ENCODE measurements around the gene SRGAP1. TPM values are rescaled to one million over a fixed set of nuclear protein-coding genes. Genes with fewer than 3 reads are reported as not detected.

SRGAP1 gene
- total and polyA plus RNA-seq, 2 of the 4 experiments (the other 2 are of a cell fraction), result 10.0 to 10.2 TPM

- TF ChIP-seq ELK1 (IDR thresholded peaks at IDR 0.05; ENCODE audit: borderline replicate concordance, low read depth, low read length) (no peak), RCOR1 (IDR thresholded peaks at IDR 0.05; ENCODE audit: insufficient replicate concordance, low read length) (no peak), CEBPB (IDR thresholded peaks at IDR 0.05; ENCODE audit: low read depth, low read length) (no peak), CHD1 (IDR thresholded peaks at IDR 0.05; ENCODE audit: low read depth, low read length) (no peak), MAZ (IDR thresholded peaks at IDR 0.05; ENCODE audit: borderline replicate concordance, low read depth, low read length) (no peak)
Measured at GRCh38 chr12:63904653-63905052, 60.2 kb downstream of the SRGAP1 start (continued).

GRCh38 chr12:63905544-63905943 lies 61.0 kb downstream of the SRGAP1 start:
- Histone ChIP-seq H4K8ac (ENCODE audit: low read depth in 2 of 2, low read length in 2 of 2) (no peak overlapping the region), H3K4ac (ENCODE audit: low read depth, low read length) (no peak overlapping the region), H4K5ac (ENCODE audit: low read depth, low read length) (no peak overlapping the region), H3K14ac (replicated peaks; ENCODE audit: low read depth, low read length) (no peak overlapping the region), H3K18ac (ENCODE audit: low read depth, low read length) (no peak overlapping the region), H2AK9ac (replicated peaks; ENCODE audit: low read depth, low read length, poor library complexity) (no peak overlapping the region), H3K9me3 (ENCODE audit: control insufficient read depth, insufficient read depth, low read length) (no peaks in the 10 kb centered on the region), H2AK5ac (ENCODE audit: low read depth, low read length) (no peak overlapping the region), H3K27me3 (ENCODE audit: control insufficient read depth, insufficient read depth, low read length) (no peaks in the 10 kb centered on the region), H2BK20ac (ENCODE audit: low read depth, low read length) (no peak overlapping the region), H2BK120ac (ENCODE audit: low read depth, low read length) (no peak overlapping the region), H3K9me1 (ENCODE audit: insufficient read depth, low read length) (peaks cover 4% of the 10 kb centered on the region; the same call in 1 of the 2 replicates), H4K91ac (ENCODE audit: insufficient read depth, low read depth, low read length) (no peak overlapping the region), H3K56ac (ENCODE audit: extremely low read depth, insufficient read depth, low read length) (no peak overlapping the region), H2BK5ac (ENCODE audit: low read depth, low read length, poor library complexity, severe bottlenecking) (no peak overlapping the region), H3K23ac (ENCODE audit: low read depth, low read length) (no peak overlapping the region), H3K4me3 (ENCODE audit: insufficient read depth, low read depth, low read length) (no peak overlapping the region), H3K79me1 (ENCODE audit: low read depth in 1 of 2, low read length in 2 of 2) (peaks cover 11 to 61% of the 10 kb centered on the region in 2 experiments), H2BK15ac (ENCODE audit: low read depth, low read length) (no peak overlapping the region), H3K9ac (ENCODE audit: low read depth, low read length) (no peak overlapping the region), H3K27ac (ENCODE audit: insufficient read depth, low read length) (no peak overlapping the region), H3K36me3 (ENCODE audit: control insufficient read depth, insufficient read depth, low read length) (no peaks in the 10 kb centered on the region; the same call in 1 of the 2 replicates), H3K4me1 (ENCODE audit: control insufficient read depth, insufficient read depth, low read length) (peaks cover 4% of the 10 kb centered on the region), H4K20me1 (ENCODE audit: insufficient read depth, low read length) (peaks cover 55% of the 10 kb centered on the region), H2AFZ (replicated peaks; ENCODE audit: low read length, poor library complexity) (no peak overlapping the region), H3K4me2 (ENCODE audit: low read depth, low read length) (no peak overlapping the region; the same call in 1 of the 2 replicates)
- intact Hi-C loops (cut with micrococcal nuclease) (no loop called here), dilution Hi-C loops (cut with HindIII; ENCODE audit: low sequenced_read_pairs, unreplicated experiment) (no loop called here), in situ Hi-C loops (cut with MboI; ENCODE audit: low sequenced_read_pairs) (no loop called here)
- ChIA-PET CTCF (no interaction called here), POLR2A (ENCODE audit: unreplicated experiment) (no interaction called here)
- TF ChIP-seq CEBPB (IDR thresholded peaks at IDR 0.05; ENCODE audit: low read depth, low read length) (no peak), MXI1 (IDR thresholded peaks at IDR 0.05; ENCODE audit: borderline replicate concordance, low read depth, low read length) (no peak), FOS (IDR thresholded peaks at IDR 0.05; ENCODE audit: low read depth, low read length) (no peak), CHD1 (IDR thresholded peaks at IDR 0.05; ENCODE audit: low read depth, low read length) (no peak), USF2 (IDR thresholded peaks at IDR 0.05; ENCODE audit: low read depth, low read length) (no peak), RAD21 (IDR thresholded peaks at IDR 0.05; ENCODE audit: low read length) (no peak), MAZ (IDR thresholded peaks at IDR 0.05; ENCODE audit: borderline replicate concordance, low read depth, low read length) (no peak), MAFK (IDR thresholded peaks at IDR 0.05; ENCODE audit: low read depth, low read length) (no peak), RFX5 (IDR thresholded peaks at IDR 0.05; ENCODE audit: low read depth, low read length) (no peak), ELK1 (IDR thresholded peaks at IDR 0.05; ENCODE audit: borderline replicate concordance, low read depth, low read length) (no peak)
- WGBS, 2 experiments (ENCODE audit: extremely low coverage in 2 of 2, insufficient read length in 1 of 2), result no CpG with 5 or more reads among the region's 4 CpGs
- ATAC-seq (ENCODE audit: low read depth) (no peak), DNase-seq (peak; percentile 35)
- no TSS peak for BruUV-seq (replicated peaks)
